Measurements from ENCODE around the gene HIPK1. TPM values are rescaled to one million over a fixed set of nuclear protein-coding genes. Genes with fewer than 3 reads are reported as not detected.

Gene HIPK1
- total and polyA plus RNA-seq, 10 of the 15 experiments (the other 5 are each of a cell fraction or from before 2014, with no cell fraction given), result 4.2 to 33.9 (median 11.4) TPM

- TF ChIP-seq E4F1 (IDR thresholded peaks at IDR 0.05; ENCODE audit: borderline replicate concordance, partially characterized antibody), result no peak
- no peak for TF ChIP-seq PRDM15 (CRISPR knock-in tag; IDR thresholded peaks at IDR 0.05)
These were observed 81.5 kb downstream of the HIPK1 start (continued) for GRCh38 chr1:114010433-114011184.

GRCh38 chr1:114011796-114012195, 82.7 kb downstream of the HIPK1 start:
- POLR2A ChIA-PET, result no interaction called here
- Histone ChIP-seq H3K4me1 (ENCODE audit: control insufficient read depth, insufficient read depth, low read length) (no peaks in the 10 kb centered on the region), H3K27me3 (replicated peaks in 1 of 2; ENCODE audit: control insufficient read depth in 2 of 2, insufficient read depth in 2 of 2, low read length in 1 of 2) (no peaks in the 10 kb centered on the region), H3K27ac (ENCODE audit: control insufficient read depth, insufficient read depth) (no peak overlapping the region), H2AFZ (ENCODE audit: control insufficient read depth, low read depth, low read length) (no peak overlapping the region), H4K20me1 (ENCODE audit: control insufficient read depth, insufficient read depth) (no peaks in the 10 kb centered on the region), H3K4me3 (no peak overlapping the region), H3K4me2 (ENCODE audit: control insufficient read depth, insufficient read depth) (no peak overlapping the region), H3K9me3 (replicated peaks; ENCODE audit: control insufficient read depth, insufficient read depth, low read length) (no peaks in the 10 kb centered on the region), H3K36me3 (ENCODE audit: control insufficient read depth in 2 of 2, insufficient read depth in 2 of 2, low read length in 1 of 2) (no peaks in the 10 kb centered on the region), H3K9ac (ENCODE audit: control insufficient read depth, insufficient read depth, low read length) (no peak overlapping the region), H3K79me2 (ENCODE audit: control insufficient read depth, insufficient read depth, low read length) (no peaks in the 10 kb centered on the region)
- intact Hi-C loops (cut with micrococcal nuclease; ENCODE audit: unreplicated experiment) (no loop called here), in situ Hi-C loops (cut with MboI) (no loop called here)
- no TSS peak for BruUV-seq (replicated peaks)
- FAIRE-seq, result no peak
- ATAC-seq, result no peak
- CTCF ChIA-PET, result interaction anchor here (1.2 to 1.3 kb wide), 2 partner anchors 11 to 33 kb away, joined by 3 to 4 read pairs; partner anchors contain the start of gene OLFML3
- SMC1A ChIA-PET (ENCODE audit: uncharacterized antibody, unreplicated experiment), result interaction anchor here (1.4 kb wide), 1 partner anchor 33 kb away, joined by 4 read pairs; no protein-coding TSS in a partner anchor
- no peak for DNase-seq (ENCODE audit: low read depth, low spot score)
- TF ChIP-seq PAX8 (IDR thresholded peaks at IDR 0.05), result no peak
- TF ChIP-seq RELA (IDR thresholded peaks at IDR 0.05; ENCODE audit: borderline replicate concordance, partially characterized antibody), result no peak
- no peak for TF ChIP-seq NFIC (IDR thresholded peaks at IDR 0.05; ENCODE audit: low read depth, low read length)
- TF ChIP-seq SMARCA5 (IDR thresholded peaks at IDR 0.05), result no peak
- no peak for TF ChIP-seq ZSCAN29 (IDR thresholded peaks at IDR 0.05)
- no peak for TF ChIP-seq EZH2 (IDR thresholded peaks at IDR 0.05; ENCODE audit: borderline replicate concordance, control insufficient read depth, low read depth, low read length)
- no peak for TF ChIP-seq STAT1 (conservative IDR thresholded peaks at IDR 0.05)
- no peak for TF ChIP-seq IRF5 (IDR thresholded peaks at IDR 0.05; ENCODE audit: borderline replicate concordance)
- TF ChIP-seq ZNF274 (IDR thresholded peaks at IDR 0.05; ENCODE audit: insufficient read depth, insufficient read length), result no peak
- RAD21 ChIA-PET (ENCODE audit: unreplicated experiment), result no interaction called here

All from GM12878 (cell line).